SW480 (cell line): Measurements from ENCODE around the gene TMEM233.
"Not testable (repeated sequence)": the region's sequence is repeated elsewhere in the genome, so short reads cannot be mapped to it uniquely, and the experiment has no call there.

Experiments used
- DNase-seq: peaks from one replicate; pipeline ENCODE4 v3.0.0-alpha.2; 2016; ENCODE audit warnings: low spot score

Gene TMEM233

DNA sequence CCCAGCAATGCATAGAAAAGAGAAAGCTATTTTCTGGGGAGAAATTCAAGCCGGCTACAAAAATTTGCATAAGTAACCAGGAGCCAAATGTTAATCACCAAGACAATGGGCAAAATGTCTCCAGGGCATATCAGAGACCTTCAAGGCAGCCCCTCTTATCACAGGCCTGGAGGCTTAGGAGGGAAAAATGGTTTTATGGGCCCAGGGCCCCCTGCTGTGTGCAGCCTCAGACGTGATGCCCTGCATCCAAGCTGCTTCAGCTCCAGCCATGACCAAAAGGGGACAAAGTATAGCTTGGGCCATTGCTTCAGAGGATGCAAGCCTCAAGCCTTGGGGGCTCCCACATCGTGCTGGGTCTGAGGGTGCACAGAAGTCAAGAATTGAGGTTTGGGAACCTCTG is 15.8 kb downstream of the TMEM233 start:
- no peak for DNase-seq

DNA sequence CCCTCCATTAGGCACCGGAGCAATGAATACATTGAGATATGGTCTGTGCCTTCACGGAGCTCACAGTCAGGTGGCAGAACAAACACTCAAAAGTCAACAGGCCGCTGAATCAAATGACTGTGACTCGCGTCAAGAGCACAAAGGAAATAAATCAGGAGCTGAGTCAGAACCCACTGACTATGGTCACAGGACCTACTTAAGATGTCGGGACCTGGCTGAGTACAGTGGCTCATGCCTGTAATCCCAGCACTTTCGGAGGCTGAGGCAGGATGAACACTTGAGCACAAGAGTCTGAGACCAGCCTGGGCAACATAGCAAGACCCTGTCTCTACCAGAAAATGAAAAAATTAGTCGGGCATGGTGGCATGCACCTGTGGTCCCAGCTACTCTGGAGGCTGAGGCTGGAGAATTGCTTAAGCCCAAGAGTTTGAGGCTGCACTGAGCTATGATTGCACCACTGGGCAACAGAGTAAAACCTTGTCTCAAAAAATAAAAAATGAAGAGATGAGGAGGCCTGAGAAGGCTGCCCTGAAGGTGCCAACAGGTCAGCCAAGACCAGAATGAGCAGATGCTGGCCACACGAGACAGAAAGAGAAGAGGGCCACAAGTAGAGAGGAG is 19.9 kb downstream of the TMEM233 start:
- peak; percentile 13 for DNase-seq

DNA sequence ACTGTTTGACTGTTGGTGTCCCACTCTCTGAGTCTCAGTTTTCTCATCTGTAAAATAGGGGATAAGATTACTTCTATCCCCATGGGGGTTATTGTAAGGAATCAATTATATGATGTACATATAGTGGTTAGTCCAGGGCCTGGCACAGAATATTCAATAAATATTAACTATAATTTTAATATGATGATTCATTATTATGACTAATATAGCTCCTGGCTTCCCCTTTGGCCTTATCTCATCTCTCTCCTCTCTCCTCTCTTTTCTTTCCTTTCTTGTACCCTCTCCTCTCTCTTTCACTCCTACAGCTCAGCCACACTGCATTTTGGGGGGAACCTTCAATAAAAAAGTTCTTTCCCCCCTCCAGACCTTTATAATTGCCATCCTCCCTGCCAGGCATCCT is 21.1 kb downstream of the TMEM233 start:
- DNase-seq: no peak

DNA sequence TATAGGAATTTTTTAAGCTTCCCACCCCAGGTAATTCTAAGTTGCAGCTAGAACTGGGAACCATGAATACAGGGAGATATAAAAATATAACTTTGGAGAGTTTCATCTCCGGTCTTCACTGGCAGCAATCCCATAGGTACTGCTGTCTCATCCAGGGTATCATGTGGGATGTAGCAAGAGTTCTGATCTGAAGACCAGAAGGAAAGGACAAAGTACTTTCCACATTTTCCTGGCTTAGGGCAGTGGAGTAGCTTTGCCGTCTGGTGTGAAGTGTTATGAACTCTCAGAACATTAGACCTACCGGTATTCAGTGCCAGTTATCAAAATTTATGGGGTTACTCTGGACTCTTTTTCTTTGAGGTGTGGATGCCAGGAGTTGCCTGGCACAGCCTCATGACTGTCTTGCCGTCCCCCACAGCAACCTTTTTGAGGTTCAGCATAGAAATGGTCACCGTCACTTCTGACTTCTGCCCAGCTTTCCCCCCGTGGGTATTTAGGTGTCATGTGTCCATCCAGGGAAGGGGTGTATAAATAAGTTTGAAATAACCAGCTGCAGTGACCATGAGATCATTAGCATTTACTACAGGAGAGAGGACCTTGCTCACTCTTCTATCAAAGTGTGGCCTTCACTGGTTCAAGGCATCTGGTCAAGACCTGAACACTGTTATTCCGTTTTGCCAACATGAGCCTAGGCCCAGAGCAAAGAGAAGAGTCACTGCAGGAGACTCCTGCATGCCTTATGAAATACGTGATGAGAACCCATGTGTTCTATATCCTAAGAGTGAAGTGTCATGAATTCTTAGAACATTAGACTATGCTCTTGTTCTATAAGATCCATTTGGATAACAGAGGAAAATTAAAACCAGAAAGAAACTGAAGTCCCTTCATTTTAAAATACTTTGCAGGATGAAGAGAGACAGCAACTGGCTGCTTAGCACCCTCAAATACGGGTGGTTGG is 22.2 kb downstream of the TMEM233 start:
- no peak for DNase-seq

DNA sequence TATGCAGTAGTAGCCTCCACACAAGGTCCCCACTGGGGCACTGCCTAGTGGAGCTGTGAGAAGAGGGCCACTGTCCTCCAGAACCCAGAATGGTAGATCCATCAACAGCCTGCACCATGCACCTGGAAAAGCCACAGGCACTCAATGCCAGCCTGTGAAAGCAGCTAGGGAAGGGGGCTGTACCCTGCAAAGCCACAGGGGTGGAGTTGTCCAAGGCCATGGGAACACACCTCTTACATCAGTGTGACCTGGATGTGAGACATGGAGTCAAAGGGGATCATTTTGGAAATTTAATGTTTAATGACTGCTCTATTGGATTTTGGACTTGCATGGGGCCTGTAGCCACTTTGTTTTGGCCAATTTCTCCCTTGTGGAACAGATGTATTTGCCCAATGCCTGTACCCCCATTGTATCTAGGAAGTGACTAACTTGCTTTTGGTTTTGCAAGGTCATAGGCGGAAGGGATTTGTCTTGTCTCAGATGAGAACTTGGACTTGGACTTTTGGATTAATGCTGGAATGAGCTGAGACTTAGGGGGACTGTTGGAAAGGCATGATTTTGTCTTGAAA is 24.8 kb downstream of the TMEM233 start:
- DNase-seq: not testable (repeated sequence)

DNA sequence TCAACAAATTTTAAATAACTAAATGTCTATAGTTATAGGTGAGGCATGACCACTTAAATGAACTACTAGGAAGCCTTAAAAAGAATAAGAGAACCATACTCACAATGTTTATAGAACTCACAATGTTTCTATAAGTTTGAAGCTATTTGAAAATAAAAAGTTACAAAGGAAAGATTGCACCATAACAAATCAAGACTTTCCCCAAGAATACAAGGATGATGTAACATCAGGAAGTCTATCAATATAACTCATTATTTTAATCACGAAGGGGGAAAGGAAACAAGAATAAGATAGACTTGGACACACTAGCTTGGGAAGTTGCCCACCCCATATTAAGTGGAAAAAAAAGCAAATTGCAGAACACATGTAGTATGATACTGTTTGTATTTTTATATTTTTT is 26.9 kb downstream of the TMEM233 start:
- DNase-seq: no peak

DNA sequence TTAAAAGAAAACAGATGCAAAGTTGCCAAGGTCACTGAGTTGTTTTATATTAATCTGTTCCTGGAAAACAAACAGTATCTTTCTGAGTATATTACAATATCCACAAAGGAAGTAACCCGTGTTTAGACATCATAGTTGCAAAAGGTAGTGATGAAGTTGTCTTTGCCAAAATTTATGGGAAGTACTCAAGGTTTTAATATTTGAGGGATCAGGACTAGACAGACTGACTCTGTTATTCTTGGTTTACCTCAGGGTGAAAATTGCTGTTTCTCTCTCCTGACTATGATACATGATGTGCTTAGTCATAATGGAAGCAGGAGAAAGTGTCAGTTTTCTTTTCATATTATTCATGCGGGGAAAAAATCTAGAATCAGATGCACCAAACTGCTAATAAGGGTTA is 28.3 kb downstream of the TMEM233 start:
- no peak for DNase-seq

DNA sequence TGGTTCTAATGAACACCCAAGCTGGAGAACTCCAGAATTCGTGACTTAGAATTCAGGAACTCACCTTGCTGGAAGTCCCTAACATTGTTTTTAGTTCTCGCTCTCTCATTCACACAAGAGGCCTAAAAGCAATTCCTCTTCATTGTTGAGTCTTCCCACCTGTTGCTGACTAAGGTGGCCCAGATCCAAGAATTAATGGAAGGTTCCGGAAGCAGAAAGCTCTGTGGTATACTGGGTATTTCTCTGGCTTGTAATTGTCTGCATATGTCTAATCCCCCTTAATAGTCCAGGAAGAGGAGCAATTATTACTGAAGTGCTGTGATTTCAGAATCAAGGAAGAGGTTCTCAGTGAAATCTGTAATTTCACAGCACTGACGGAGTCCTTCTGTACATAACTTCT is 31.4 kb downstream of the TMEM233 start:
- DNase-seq: no peak

DNA sequence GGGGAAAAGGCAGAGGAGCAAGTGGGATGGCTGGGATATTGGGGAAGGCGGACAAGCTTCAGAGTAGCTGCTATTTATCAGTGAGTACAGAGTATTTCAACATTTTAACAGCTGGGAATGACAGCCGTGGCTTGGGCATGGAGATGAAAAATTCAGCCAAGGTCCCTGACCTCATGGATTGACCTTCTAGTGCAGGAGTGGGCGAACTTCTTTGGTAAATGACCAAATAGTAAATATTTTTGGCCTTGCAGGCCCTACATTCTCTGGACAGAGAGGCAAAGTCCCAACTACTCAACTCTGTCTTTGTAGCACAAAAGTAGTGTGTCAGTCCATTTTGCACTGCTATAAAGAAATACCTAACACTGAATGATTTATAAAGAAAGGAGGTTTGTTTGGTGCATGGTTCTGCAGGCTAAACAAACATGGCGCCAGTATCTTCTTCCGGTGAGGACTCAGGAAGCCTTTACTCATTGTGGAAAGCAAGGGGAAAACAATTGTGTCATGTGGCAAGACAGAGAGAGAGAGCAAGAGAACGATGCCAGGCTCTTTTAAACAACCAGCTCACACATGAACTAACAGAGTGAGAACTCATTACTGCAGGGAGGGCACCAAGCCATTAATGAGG is 33.6 kb downstream of the TMEM233 start:
- DNase-seq: no peak

DNA sequence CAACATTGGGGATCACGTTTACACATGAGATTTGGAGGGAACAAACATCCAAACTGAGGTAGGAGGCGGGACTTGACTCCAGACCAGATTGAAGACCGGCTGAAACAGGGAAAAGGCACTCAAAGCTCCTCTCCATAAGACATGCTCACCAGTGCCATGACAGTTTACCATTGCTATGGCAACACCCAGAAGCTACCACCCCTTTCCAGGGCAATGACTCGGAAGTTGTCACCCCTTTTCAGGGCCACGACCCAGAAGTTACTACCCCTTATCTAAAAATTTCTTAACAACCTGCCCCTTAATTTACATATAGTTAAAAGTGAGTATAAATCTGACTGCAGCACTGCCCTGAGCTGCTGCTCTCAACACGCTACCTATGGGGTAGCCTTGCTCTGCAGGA is 34.1 kb downstream of the TMEM233 start:
- DNase-seq: no peak

DNA sequence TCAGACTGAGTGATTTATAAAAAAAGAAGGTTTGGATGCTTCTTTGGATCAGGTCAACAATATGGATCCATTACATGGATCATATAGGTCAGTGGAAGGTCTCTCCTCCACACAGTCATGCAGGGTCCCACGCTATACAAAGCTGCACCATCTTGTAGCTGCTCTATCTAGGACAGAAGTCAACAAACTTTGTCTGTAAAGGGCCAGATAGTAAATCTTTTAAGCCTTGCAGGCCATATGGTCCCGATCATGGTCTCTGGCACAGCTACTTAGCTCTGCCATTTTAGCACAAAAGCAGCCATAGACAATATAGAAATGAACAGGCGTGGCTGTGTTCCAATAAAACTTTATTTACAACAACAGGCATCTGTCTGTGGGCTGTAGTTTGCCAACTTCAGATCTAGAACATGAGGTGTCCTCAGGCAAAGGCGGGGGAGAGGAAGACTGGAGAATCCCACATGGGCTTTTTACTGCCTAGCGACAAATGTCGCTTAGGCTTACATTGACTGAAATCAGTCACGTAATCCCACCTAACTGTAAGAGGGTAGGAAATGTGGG is 36.7 kb downstream of the TMEM233 start:
- no peak for DNase-seq

DNA sequence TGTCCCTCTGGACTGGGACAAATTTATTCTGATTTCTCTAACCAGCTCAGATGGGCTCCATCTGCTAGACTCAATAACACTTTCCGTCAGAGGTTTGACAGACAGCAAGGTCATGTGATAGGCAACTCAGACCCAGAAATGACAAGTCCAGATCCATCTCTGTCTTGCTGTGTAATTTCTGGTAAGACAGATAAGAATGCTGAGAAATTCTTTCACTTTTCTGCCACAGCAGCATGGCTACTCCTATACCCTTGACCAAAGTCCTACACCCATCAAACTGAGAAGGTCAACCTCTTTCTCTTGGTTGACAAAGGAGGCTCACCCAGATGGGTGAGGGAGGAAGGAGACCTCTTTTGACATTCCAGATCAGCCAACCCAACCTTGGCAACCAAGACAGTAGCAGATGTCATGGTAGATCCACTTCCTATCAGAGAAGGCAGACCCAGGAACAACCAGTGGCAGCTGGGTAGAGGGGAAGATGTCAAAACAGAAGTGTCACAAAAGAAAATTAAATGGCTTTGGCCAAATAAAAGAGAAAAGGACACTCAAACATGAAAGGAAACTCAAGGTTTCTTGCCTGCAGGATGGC is 37.5 kb downstream of the TMEM233 start:
- DNase-seq: no peak

DNA sequence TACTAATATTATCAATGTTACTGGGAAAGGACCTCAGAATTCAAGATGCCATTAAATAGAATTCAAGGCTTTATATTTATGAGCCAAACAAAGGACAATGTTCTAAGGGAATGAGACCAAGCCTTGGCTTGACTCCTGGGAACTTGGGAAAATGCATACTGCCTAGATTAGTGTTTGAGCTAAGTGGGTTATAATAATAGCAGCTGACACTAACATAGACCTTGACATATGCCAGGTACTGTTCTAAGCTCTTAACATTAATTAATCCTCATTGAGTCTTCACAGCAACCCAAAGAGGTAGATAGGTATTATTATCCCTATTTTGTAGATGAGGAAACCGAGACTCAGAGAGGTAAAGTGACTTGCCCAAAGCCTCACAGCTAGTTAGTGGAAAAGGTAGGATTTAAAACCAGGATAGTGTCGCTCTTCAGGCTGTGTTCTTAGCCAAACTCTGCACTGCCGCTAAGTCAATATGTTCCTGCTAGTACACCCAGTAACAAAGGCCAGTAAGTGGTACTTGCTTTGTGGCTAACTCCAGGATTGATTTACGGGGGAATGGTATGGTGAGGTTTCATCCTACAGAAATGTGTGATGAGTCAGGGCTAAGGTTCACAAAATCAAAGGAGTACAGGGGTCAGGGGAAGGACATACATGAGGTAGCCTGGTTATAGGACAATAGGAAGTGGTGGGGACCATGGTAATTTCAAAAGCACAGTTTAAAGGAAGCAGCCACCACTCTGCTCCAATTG is 38.5 kb downstream of the TMEM233 start:
- DNase-seq: peak; percentile 98

DNA sequence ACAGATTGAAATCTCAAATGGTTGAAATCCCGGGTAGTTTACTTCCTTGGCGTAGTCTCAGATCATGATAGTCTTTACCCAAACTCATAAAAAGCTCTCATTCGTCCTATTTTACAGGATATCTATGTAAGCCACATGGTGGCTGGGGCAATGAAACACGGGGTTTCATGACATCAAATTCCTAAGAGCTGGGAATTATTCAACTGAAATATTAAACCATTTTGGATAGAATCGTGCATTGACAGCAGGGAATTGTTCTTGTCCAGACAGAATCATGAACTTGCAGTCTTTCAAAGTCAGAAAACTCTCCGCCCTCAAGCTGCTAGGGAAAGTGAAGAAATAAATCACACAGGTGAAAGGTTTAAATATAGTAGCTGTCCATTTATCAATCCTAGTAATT is 41.2 kb downstream of the TMEM233 start:
- DNase-seq: no peak

DNA sequence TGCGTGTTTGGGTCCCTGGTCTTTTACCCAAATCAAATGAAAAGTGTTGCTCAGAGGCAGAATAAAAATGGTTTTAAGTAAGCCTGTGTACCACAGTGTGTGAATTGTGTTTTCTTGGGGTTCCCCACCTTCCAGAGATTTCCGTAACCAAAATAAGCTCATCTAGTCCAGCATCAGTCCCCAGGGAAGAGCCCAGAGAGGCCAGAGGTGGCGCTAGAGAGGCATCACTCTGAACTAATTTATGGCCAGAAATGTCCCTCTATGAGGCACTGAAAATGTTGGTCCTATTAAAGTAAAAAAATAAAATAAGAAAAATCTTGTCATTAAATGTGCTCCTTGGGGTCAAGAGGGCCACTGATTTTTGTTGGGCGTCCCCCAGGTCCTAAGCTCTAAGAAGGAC is 49.4 kb downstream of the TMEM233 start:
- DNase-seq: no peak

DNA sequence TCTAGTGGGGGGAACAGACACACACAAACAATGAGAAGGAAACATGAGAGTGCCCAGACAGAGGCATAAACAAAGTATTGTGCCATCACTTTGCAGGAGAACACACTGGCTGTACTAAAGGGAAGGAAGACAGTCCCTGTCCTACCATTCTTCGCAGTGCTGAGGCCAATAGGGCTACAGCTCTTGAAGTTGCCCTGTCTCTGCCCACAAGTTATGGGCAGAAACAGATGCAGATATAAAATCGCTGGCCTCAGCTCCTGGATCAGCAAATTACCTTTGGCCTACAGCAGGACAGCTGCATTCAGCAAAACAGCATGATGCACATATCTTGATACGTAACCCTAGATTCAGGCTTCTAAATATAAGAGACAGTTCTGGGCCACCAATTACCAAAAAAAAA is 51.4 kb downstream of the TMEM233 start:
- DNase-seq: no peak

DNA sequence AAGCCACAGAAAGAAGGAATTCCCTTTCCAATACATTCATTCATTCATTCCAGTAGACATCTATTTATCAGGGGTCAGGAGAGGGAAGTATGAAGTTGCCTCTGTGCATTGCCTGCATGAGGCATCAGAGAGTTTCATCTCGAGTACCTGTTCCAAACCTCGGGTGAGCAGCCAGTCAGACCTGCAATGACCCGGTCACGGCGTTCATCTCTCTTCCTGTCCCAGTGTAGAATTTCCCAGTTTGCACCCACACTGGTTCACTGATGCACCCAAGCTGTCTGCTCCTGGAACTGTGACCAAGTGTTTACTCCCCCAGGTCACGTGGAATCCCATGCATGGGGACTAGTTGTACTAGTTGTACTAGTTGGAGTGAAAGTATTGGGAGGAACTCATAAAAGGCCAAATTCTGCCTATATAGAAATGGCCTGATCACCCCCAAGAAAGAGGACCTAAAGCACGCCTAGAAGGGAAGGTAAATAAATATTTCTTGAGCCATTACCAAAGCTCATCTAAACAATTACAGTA is 52.0 kb downstream of the TMEM233 start:
- no peak for DNase-seq

DNA sequence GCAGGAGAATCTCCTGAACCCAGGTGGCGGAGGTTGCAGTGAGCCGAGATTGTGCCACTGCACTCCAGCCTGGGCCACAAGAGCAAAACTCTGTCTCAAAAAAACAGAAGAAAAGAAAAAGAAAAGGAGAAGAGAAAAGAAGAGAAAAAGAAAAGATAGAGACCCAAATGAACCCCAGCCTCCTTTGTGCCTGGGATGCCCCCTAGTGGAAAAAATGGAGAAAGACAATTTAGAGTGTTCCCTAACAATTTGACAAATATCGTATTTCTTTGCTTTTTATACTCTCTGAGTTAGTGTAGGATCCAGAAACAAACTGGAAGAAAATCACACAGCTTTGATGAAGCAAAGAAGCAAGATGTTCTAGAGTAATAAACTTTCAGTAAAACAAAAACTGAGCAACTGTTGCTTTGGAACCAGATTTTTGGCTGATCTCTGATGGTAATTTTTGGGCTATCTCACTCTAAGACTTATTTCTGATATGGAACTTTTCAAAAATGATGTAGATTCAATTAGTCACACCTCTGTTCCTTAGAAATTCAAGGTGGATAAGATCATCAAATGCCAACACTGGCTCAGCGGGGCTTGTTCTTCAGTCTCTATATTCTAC is 55.7 kb downstream of the TMEM233 start:
- DNase-seq: peak; percentile 17

DNA sequence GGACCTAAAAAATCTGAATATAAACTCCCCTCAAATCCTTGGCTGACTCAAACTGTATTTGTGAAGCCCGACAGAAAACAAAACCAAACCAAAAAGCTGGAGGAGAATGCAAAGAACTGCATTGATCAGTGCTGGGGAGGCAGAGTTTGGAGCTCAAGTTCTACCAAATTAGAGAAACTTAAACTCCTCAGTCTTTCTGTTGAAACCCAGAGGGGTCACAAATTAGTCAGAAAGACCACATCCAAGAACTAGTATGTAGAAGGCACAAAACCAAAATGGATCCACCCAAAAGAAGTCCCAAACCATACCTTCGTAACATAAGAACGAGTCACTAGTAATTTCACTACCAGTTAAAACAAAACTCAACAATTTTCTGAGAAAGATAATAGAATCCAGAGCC is 59.1 kb downstream of the TMEM233 start:
- DNase-seq: no peak

DNA sequence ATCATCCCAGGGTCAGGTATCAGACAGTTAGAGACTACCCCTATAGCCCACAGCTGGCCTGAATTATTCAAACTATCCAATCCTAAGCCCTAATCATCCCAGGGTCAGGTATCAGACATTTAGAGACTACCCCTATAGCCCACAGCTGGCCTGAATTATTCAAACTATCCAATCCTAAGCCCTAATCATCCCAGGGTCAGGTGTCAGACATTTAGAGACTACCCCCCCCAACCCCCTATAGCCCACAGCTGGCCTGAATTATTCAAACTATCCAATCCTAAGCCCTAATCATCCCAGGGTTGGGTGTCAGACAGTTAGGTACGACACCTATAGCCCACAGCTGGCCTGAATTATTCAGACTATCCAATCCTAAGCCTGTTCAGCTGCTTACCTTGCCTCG is 63.4 kb downstream of the TMEM233 start:
- not testable (repeated sequence) for DNase-seq

DNA sequence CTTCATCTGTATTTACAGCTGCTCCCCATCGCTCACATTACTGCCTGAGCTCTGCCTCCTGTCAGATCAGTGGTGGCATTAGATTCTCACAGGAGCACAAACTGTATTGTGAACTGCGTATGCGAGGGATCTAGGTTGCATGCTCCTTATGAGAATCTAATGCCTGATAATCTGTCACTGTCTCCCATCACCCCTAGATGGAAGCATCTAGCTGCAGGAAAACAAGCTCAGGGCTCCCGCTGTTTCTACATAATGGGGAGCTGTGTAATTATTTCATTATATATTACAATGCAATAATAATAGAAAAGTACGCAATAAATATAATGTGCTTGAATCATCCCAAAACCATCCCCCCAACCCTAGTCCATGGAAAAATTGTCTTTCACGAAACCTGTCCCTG is 64.6 kb downstream of the TMEM233 start:
- DNase-seq: not testable (repeated sequence)
